GM18505 (cell line): ENCODE data around the gene LRP1B.

ENCODE experiments used
- ATAC-seq: cut with Tn5 transposase; IDR thresholded peaks from one replicate; pipeline ENCODE4 v1.9.1; 2021; ENCODE audit not compliant: unreplicated experiment
- POLR2A ChIP-seq: IDR thresholded peaks from 4 replicates; pipeline ENCODE4 v1.6.1; 2011; ENCODE audit warnings: borderline replicate concordance; ENCODE audit not compliant: insufficient read depth, insufficient read length; ENCODE audit errors: extremely low read depth

Gene LRP1B

GRCh38 chr2:140808820-140809219 is 1322.0 kb downstream of the LRP1B start:
- TF ChIP-seq POLR2A: no peak
- ATAC-seq: peak; percentile 90

- no peak for TF ChIP-seq POLR2A
- ATAC-seq: no peak
Measured at GRCh38 chr2:140808211-140808610, 1322.6 kb downstream of the LRP1B start.

- TF ChIP-seq POLR2A: no peak
- ATAC-seq: no peak
Measured at GRCh38 chr2:140804700-140805260, 1326.0 kb downstream of the LRP1B start.

- ATAC-seq: no peak
- no peak for TF ChIP-seq POLR2A
Measured at GRCh38 chr2:140801311-140801710, 1329.5 kb downstream of the LRP1B start.

GRCh38 chr2:140797718-140798117 is 1333.1 kb downstream of the LRP1B start:
- TF ChIP-seq POLR2A: no peak
- ATAC-seq: peak; percentile 93

GRCh38 chr2:140791802-140792201 is 1339.0 kb downstream of the LRP1B start:
- no peak for TF ChIP-seq POLR2A
- ATAC-seq: no peak

GRCh38 chr2:140786585-140786984 is 1344.2 kb downstream of the LRP1B start:
- no peak for TF ChIP-seq POLR2A
- no peak for ATAC-seq

- no peak for ATAC-seq
- no peak for TF ChIP-seq POLR2A
Measured at GRCh38 chr2:140775411-140775810, 1355.4 kb downstream of the LRP1B start.

- no peak for TF ChIP-seq POLR2A
- ATAC-seq: no peak
Measured at GRCh38 chr2:140770645-140771044, 1360.2 kb downstream of the LRP1B start.

- TF ChIP-seq POLR2A: no peak
- ATAC-seq: no peak
Measured at GRCh38 chr2:140761807-140762206, 1369.0 kb downstream of the LRP1B start.

- no peak for ATAC-seq
- no peak for TF ChIP-seq POLR2A
Measured at GRCh38 chr2:140759426-140760156, 1371.2 kb downstream of the LRP1B start.

GRCh38 chr2:140747665-140748064 is 1383.2 kb downstream of the LRP1B start:
- peak; percentile 99 for ATAC-seq
- TF ChIP-seq POLR2A: no peak

- TF ChIP-seq POLR2A: no peak
- ATAC-seq: no peak
Measured at GRCh38 chr2:140747090-140747489, 1383.7 kb downstream of the LRP1B start.

- no peak for ATAC-seq
- TF ChIP-seq POLR2A: no peak
Measured at GRCh38 chr2:140744379-140744778, 1386.4 kb downstream of the LRP1B start.

- no peak for TF ChIP-seq POLR2A
- no peak for ATAC-seq
Measured at GRCh38 chr2:140737006-140737405, 1393.8 kb downstream of the LRP1B start.

- no peak for ATAC-seq
- no peak for TF ChIP-seq POLR2A
Measured at GRCh38 chr2:140734992-140735391, 1395.8 kb downstream of the LRP1B start.

- no peak for ATAC-seq
- no peak for TF ChIP-seq POLR2A
Measured at GRCh38 chr2:140718999-140719398, 1411.8 kb downstream of the LRP1B start.
